GM19351 (cell line): ENCODE measurements around the gene SLC33A1.
"Not testable (repeated sequence)": the region's sequence is repeated elsewhere in the genome, so short reads cannot be mapped to it uniquely, and the experiment has no call there.

ENCODE experiments used
- ATAC-seq: cut with Tn5 transposase; IDR thresholded peaks from one replicate; pipeline ENCODE4 v1.9.1; 2021; ENCODE audit warnings: mild to moderate bottlenecking, moderate library complexity; ENCODE audit not compliant: unreplicated experiment

The SLC33A1 gene

GRCh38 chr3:155854141-155854940, at the start of gene SLC33A1:
Gene SLC33A1, minus strand, starts transcription at chr3:155854427. Its CDS starts 430 bp downstream, at chr3:155853997.
- peak; percentile 87 for ATAC-seq

GRCh38 chr3:155895379-155895900, 41.2 kb upstream of the SLC33A1 start:
- ATAC-seq = no peak

GRCh38 chr3:155891321-155891720, 37.1 kb upstream of the SLC33A1 start:
- ATAC-seq = no peak

GRCh38 chr3:155890671-155891190, 36.5 kb upstream of the SLC33A1 start:
- no peak for ATAC-seq

GRCh38 chr3:155889952-155890351, 35.7 kb upstream of the SLC33A1 start:
- no peak for ATAC-seq

- ATAC-seq = no peak
Observed at GRCh38 chr3:155889212-155889611, 35.0 kb upstream of the SLC33A1 start.

GRCh38 chr3:155886915-155887314, 32.7 kb upstream of the SLC33A1 start:
- no peak for ATAC-seq

GRCh38 chr3:155886348-155886747, 32.1 kb upstream of the SLC33A1 start:
- not testable (repeated sequence) for ATAC-seq

GRCh38 chr3:155885292-155885691, 31.1 kb upstream of the SLC33A1 start:
- no peak for ATAC-seq

GRCh38 chr3:155884292-155884691, 30.1 kb upstream of the SLC33A1 start:
- ATAC-seq = no peak

GRCh38 chr3:155880286-155880685, 26.1 kb upstream of the SLC33A1 start:
- no peak for ATAC-seq

- ATAC-seq = no peak
Observed at GRCh38 chr3:155876503-155876902, 22.3 kb upstream of the SLC33A1 start.

- no peak for ATAC-seq
Observed at GRCh38 chr3:155876037-155876436, 21.8 kb upstream of the SLC33A1 start.

GRCh38 chr3:155872904-155873646, 18.8 kb upstream of the SLC33A1 start:
- no peak for ATAC-seq

- ATAC-seq = peak; percentile 3
Observed at GRCh38 chr3:155871746-155872158, 17.5 kb upstream of the SLC33A1 start.

GRCh38 chr3:155870945-155871745, 16.9 kb upstream of the SLC33A1 start:
- ATAC-seq = peak; percentile 22

- ATAC-seq = peak; percentile 82
Observed at GRCh38 chr3:155870133-155870944, 16.1 kb upstream of the SLC33A1 start, which contains the start of gene GMPS. Gene GMPS, plus strand, starts transcription at chr3:155870650. Its CDS starts 221 bp downstream, at chr3:155870871.

GRCh38 chr3:155869691-155870090, 15.5 kb upstream of the SLC33A1 start:
- ATAC-seq = no peak

GRCh38 chr3:155863072-155863784, 9.0 kb upstream of the SLC33A1 start:
- ATAC-seq = no peak
